Measurements from ENCODE around the gene MLLT10. TPM values are rescaled to one million over a fixed set of nuclear protein-coding genes. Genes with fewer than 3 reads are reported as not detected.

MLLT10 gene
- total RNA-seq, 4 donors from 2014 or later, result 46.3 to 109 (median 57.7) TPM

DNA sequence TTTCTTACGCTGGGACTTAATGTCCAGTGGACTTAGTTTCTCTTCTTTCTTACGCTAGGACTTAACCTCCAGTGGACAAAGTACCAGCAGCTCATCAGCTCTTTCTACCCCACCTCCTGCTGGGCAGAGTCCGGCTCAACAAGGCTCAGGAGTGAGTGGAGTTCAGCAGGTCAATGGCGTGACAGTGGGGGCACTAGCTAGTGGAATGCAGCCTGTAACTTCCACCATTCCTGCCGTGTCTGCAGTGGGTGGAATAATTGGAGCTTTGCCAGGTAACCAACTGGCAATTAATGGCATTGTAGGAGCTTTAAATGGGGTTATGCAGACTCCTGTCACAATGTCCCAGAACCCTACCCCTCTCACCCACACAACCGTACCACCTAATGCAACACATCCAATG lies 199.7 kb downstream of the MLLT10 start:
- H3K27ac ChIP-seq, result no peak overlapping the region
- no peak for TF ChIP-seq POLR2A (IDR thresholded peaks at IDR 0.05)
- TF ChIP-seq, protein P1, sequence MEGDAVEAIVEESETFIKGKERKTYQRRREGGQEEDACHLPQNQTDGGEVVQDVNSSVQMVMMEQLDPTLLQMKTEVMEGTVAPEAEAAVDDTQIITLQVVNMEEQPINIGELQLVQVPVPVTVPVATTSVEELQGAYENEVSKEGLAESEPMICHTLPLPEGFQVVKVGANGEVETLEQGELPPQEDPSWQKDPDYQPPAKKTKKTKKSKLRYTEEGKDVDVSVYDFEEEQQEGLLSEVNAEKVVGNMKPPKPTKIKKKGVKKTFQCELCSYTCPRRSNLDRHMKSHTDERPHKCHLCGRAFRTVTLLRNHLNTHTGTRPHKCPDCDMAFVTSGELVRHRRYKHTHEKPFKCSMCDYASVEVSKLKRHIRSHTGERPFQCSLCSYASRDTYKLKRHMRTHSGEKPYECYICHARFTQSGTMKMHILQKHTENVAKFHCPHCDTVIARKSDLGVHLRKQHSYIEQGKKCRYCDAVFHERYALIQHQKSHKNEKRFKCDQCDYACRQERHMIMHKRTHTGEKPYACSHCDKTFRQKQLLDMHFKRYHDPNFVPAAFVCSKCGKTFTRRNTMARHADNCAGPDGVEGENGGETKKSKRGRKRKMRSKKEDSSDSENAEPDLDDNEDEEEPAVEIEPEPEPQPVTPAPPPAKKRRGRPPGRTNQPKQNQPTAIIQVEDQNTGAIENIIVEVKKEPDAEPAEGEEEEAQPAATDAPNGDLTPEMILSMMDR (IDR thresholded peaks at IDR 0.05), result no peak
- H3K36me3 ChIP-seq, result peaks cover 4 to 11% of the 10 kb centered on the region in 2 donors
- H3K4me1 ChIP-seq, result peaks cover 3 to 4% of the 10 kb centered on the region in 2 donors
- H3K4me3 ChIP-seq (replicated peaks in 1 of 3), result no peak overlapping the region
- no peaks in the 10 kb centered on the region for H3K9me3 ChIP-seq
- no peaks in the 10 kb centered on the region for H3K27me3 ChIP-seq
- no peak for DNase-seq
- WGBS, 2 donors, result 78 to 86% methylated on average over 6 of the region's 6 CpGs
- intact Hi-C loops (cut with DNase I), result loop anchor here (5.0 to 10.0 kb wide), 2 partner anchors 231 to 459 kb away; no protein-coding TSS in a partner anchor

- DNase-seq, result no peak
- intact Hi-C loops (cut with DNase I), result loop anchor here (10.0 kb wide), 1 partner anchor 462 kb away; no protein-coding TSS in a partner anchor
- Histone ChIP-seq H3K36me3 (peaks cover 9 to 18% of the 10 kb centered on the region in 2 donors), H3K4me1 (peaks cover 2 to 4% of the 10 kb centered on the region in 2 donors), H3K4me3 (replicated peaks in 1 of 3) (no peak overlapping the region), H3K9me3 (no peaks in the 10 kb centered on the region), H3K27ac (no peak overlapping the region), H3K27me3 (no peaks in the 10 kb centered on the region)
- TF ChIP-seq, protein P1 (IDR thresholded peaks at IDR 0.05), result no peak
- no peak for TF ChIP-seq POLR2A (IDR thresholded peaks at IDR 0.05)
- 89 to 94% methylated on average over 4 of the region's 4 CpGs for WGBS, 2 donors
Observed at GRCh38 chr10:21737106-21737505, 203.1 kb downstream of the MLLT10 start.

DNA sequence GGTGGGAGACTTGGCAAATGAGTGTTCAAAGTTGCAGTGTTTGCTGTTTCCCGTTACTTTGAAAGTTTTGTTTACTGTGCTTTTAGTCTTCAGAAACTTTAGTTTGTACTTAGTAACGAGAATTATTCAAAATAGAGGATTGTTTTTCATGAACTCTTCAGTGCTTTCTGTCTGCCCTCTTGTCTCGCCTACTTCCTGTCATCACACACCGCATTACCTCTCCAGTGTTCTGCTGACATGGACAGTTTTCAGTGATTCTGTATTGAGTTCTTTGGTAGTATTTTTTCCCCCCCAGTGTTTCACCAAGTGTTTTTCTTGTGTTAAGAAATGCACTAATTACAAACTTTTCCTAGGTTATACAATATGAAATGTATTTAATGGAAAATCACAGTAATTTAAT lies 207.0 kb downstream of the MLLT10 start:
- Histone ChIP-seq H3K4me3 (replicated peaks in 1 of 3) (no peak overlapping the region), H3K4me1 (no peaks in the 10 kb centered on the region), H3K9me3 (no peaks in the 10 kb centered on the region), H3K27ac (no peak overlapping the region), H3K36me3 (peaks cover 18 to 19% of the 10 kb centered on the region in 2 donors), H3K27me3 (no peaks in the 10 kb centered on the region)
- no peak for DNase-seq
- 74% methylated on average over 4 of the region's 4 CpGs for WGBS, 2 donors
- TF ChIP-seq, protein P1 (IDR thresholded peaks at IDR 0.05), result no peak
- no peak for TF ChIP-seq POLR2A (IDR thresholded peaks at IDR 0.05)
- intact Hi-C loops (cut with DNase I), result no loop called here

- Histone ChIP-seq H3K4me3 (replicated peaks in 1 of 3) (no peak overlapping the region), H3K4me1 (no peaks in the 10 kb centered on the region), H3K9me3 (no peaks in the 10 kb centered on the region), H3K27ac (no peak overlapping the region), H3K27me3 (no peaks in the 10 kb centered on the region), H3K36me3 (peaks cover 14 to 19% of the 10 kb centered on the region in 2 donors)
- intact Hi-C loops (cut with DNase I), result no loop called here
- no peak for DNase-seq
- 96 to 98% methylated on average over 5 of the region's 5 CpGs for WGBS, 2 donors
- TF ChIP-seq, protein P1 (IDR thresholded peaks at IDR 0.05), result no peak
- TF ChIP-seq POLR2A (IDR thresholded peaks at IDR 0.05), result no peak
Observed at GRCh38 chr10:21742740-21743412, 208.8 kb downstream of the MLLT10 start.

GRCh38 chr10:21744223-21744622 lies 210.2 kb downstream of the MLLT10 start:
- TF ChIP-seq, protein P1 (IDR thresholded peaks at IDR 0.05), result no peak
- no peak for TF ChIP-seq POLR2A (IDR thresholded peaks at IDR 0.05)
- Histone ChIP-seq H3K27me3 (no peaks in the 10 kb centered on the region), H3K4me1 (no peaks in the 10 kb centered on the region), H3K9me3 (no peaks in the 10 kb centered on the region), H3K36me3 (peaks cover 7 to 19% of the 10 kb centered on the region in 2 donors), H3K4me3 (replicated peaks in 1 of 3) (no peak overlapping the region), H3K27ac (no peak overlapping the region)
- 87 to 91% methylated on average over 11 of the region's 11 CpGs for WGBS, 2 donors
- DNase-seq, result no peak
- intact Hi-C loops (cut with DNase I), result no loop called here

Measured in thyroid gland (tissue), 4 donors.